Activated T-cell treated with anti-CD3 and anti-CD28 coated beads, Interleukin-2, amount 50 U/mL, for 4 hours (primary cell): ENCODE measurements around the gene MYO3B. TPM values are rescaled to one million over a fixed set of nuclear protein-coding genes. Genes with fewer than 3 reads are reported as not detected.
"Not testable (repeated sequence)": the region's sequence is repeated elsewhere in the genome, so short reads cannot be mapped to it uniquely, and the experiment has no call there.

Experiments used
- ATAC-seq, 2 donors: fragments of 200-7000 bp; cut with Tn5 transposase; one replicate each; pipeline ENCODE4 v1.10.0; 2021
- DNase-seq: peaks from one replicate; pipeline ENCODE4 v3.0.0-alpha.2; 2020
- H3K27me3 Mint-ChIP-seq: one replicate; pipeline ENCODE4 v1.8.0; 2021; ENCODE audit warnings: low read depth, mixed read lengths
- H3K36me3 Mint-ChIP-seq: one replicate; pipeline ENCODE4 v1.8.0; 2022; ENCODE audit warnings: mixed read lengths; ENCODE audit not compliant: insufficient read depth
- H3K4me1 Mint-ChIP-seq: one replicate; pipeline ENCODE4 v1.8.0; 2021; ENCODE audit warnings: low read depth, mixed read lengths
- H3K4me3 Mint-ChIP-seq: one replicate; pipeline ENCODE4 v1.8.0; 2021; ENCODE audit warnings: mild to moderate bottlenecking, moderate library complexity, mixed read lengths
- H3K9me3 Mint-ChIP-seq: one replicate; pipeline ENCODE4 v1.8.0; 2021; ENCODE audit warnings: mixed read lengths
- total RNA-seq, 3 donors: library from RNA; stranded (reverse); gene quantifications; one replicate each; pipeline ENCODE4 v1.2.1, GENCODE V29; 2021

MYO3B gene
- total RNA-seq, 3 donors from 2014 or later, result 0.08 TPM

- ATAC-seq (no peak), DNase-seq (no peak)
- H3K4me1 Mint-ChIP-seq, result no peaks in the 10 kb centered on the region
- H3K9me3 Mint-ChIP-seq, result no peaks in the 10 kb centered on the region
- H3K4me3 Mint-ChIP-seq, result no peak overlapping the region
- peaks cover 1% of the 10 kb centered on the region for H3K27me3 Mint-ChIP-seq
- H3K36me3 Mint-ChIP-seq, result no peaks in the 10 kb centered on the region
Measured at GRCh38 chr2:170464268-170464667, 286.3 kb downstream of the MYO3B start.

- Mint-ChIP-seq H3K9me3 (no peaks in the 10 kb centered on the region), H3K27me3 (peaks cover 1% of the 10 kb centered on the region), H3K36me3 (no peaks in the 10 kb centered on the region), H3K4me3 (no peak overlapping the region), H3K4me1 (no peaks in the 10 kb centered on the region)
- DNase-seq (no peak), ATAC-seq (no peak)
Measured at GRCh38 chr2:170465241-170465640, 287.3 kb downstream of the MYO3B start.

- no peaks in the 10 kb centered on the region for H3K4me1 Mint-ChIP-seq
- no peak overlapping the region for H3K4me3 Mint-ChIP-seq
- no peak for DNase-seq
- H3K27me3 Mint-ChIP-seq, result no peaks in the 10 kb centered on the region
- ATAC-seq, result no peak
- no peaks in the 10 kb centered on the region for H3K36me3 Mint-ChIP-seq
- H3K9me3 Mint-ChIP-seq, result no peaks in the 10 kb centered on the region
Measured at GRCh38 chr2:170466632-170467031, 288.7 kb downstream of the MYO3B start.

GRCh38 chr2:170467568-170468422, 289.8 kb downstream of the MYO3B start:
- no peak for ATAC-seq
- no peaks in the 10 kb centered on the region for H3K36me3 Mint-ChIP-seq
- peaks cover 2% of the 10 kb centered on the region for H3K27me3 Mint-ChIP-seq

GRCh38 chr2:170468557-170468956, 290.6 kb downstream of the MYO3B start:
- ATAC-seq (no peak), DNase-seq (no peak)
- peaks cover 2% of the 10 kb centered on the region for H3K27me3 Mint-ChIP-seq
- H3K4me3 Mint-ChIP-seq, result no peak overlapping the region
- no peaks in the 10 kb centered on the region for H3K4me1 Mint-ChIP-seq
- no peaks in the 10 kb centered on the region for H3K36me3 Mint-ChIP-seq
- peaks cover 3% of the 10 kb centered on the region for H3K9me3 Mint-ChIP-seq

More at GRCh38 chr2:170467568-170468422, 289.8 kb downstream of the MYO3B start:
- H3K4me1 Mint-ChIP-seq, result no peaks in the 10 kb centered on the region
- no peak for DNase-seq
- H3K4me3 Mint-ChIP-seq, result no peak overlapping the region
- H3K9me3 Mint-ChIP-seq, result peaks cover 3% of the 10 kb centered on the region

GRCh38 chr2:170472498-170472897, 294.6 kb downstream of the MYO3B start:
- not testable (repeated sequence) for H3K27me3 Mint-ChIP-seq, DNase-seq, H3K36me3 Mint-ChIP-seq, ATAC-seq, H3K9me3 Mint-ChIP-seq, H3K4me1 Mint-ChIP-seq, H3K4me3 Mint-ChIP-seq

GRCh38 chr2:170475878-170476277, 297.9 kb downstream of the MYO3B start:
- no peaks in the 10 kb centered on the region for H3K4me1 Mint-ChIP-seq
- no peak for ATAC-seq

GRCh38 chr2:170477630-170478029, 299.7 kb downstream of the MYO3B start:
- DNase-seq (no peak), ATAC-seq (no peak)
- Mint-ChIP-seq H3K36me3 (no peaks in the 10 kb centered on the region), H3K9me3 (no peaks in the 10 kb centered on the region), H3K4me3 (no peak overlapping the region), H3K27me3 (peaks cover 2% of the 10 kb centered on the region), H3K4me1 (no peaks in the 10 kb centered on the region)

More at GRCh38 chr2:170475878-170476277, 297.9 kb downstream of the MYO3B start:
- H3K36me3 Mint-ChIP-seq, result no peaks in the 10 kb centered on the region
- no peak for DNase-seq
- H3K27me3 Mint-ChIP-seq, result peaks cover 4% of the 10 kb centered on the region
- H3K4me3 Mint-ChIP-seq, result no peak overlapping the region
- peaks cover 3% of the 10 kb centered on the region for H3K9me3 Mint-ChIP-seq

GRCh38 chr2:170481201-170481600, 303.3 kb downstream of the MYO3B start:
- H3K9me3 Mint-ChIP-seq, result no peaks in the 10 kb centered on the region
- DNase-seq (no peak), ATAC-seq (no peak)
- peaks cover 2% of the 10 kb centered on the region for H3K27me3 Mint-ChIP-seq
- H3K36me3 Mint-ChIP-seq, result no peaks in the 10 kb centered on the region
- no peak overlapping the region for H3K4me3 Mint-ChIP-seq
- H3K4me1 Mint-ChIP-seq, result no peaks in the 10 kb centered on the region

- DNase-seq, result no peak
- H3K9me3 Mint-ChIP-seq, result no peaks in the 10 kb centered on the region
- no peaks in the 10 kb centered on the region for H3K36me3 Mint-ChIP-seq
- no peak for ATAC-seq
- H3K27me3 Mint-ChIP-seq, result no peaks in the 10 kb centered on the region
- no peaks in the 10 kb centered on the region for H3K4me1 Mint-ChIP-seq
- H3K4me3 Mint-ChIP-seq, result no peak overlapping the region
Measured at GRCh38 chr2:170484552-170484951, 306.6 kb downstream of the MYO3B start.

GRCh38 chr2:170485254-170486026, 307.5 kb downstream of the MYO3B start:
- Mint-ChIP-seq H3K4me1 (no peaks in the 10 kb centered on the region), H3K4me3 (no peak overlapping the region), H3K27me3 (no peaks in the 10 kb centered on the region), H3K36me3 (no peaks in the 10 kb centered on the region), H3K9me3 (no peaks in the 10 kb centered on the region)
- DNase-seq (no peak), ATAC-seq (no peak)

GRCh38 chr2:170486730-170487129, 308.8 kb downstream of the MYO3B start:
- Mint-ChIP-seq H3K27me3 (peaks cover 2% of the 10 kb centered on the region), H3K4me1 (no peaks in the 10 kb centered on the region), H3K9me3 (no peaks in the 10 kb centered on the region), H3K36me3 (no peaks in the 10 kb centered on the region), H3K4me3 (no peak overlapping the region)
- no peak for DNase-seq
- ATAC-seq, result no peak

GRCh38 chr2:170488807-170489206, 310.9 kb downstream of the MYO3B start:
- no peaks in the 10 kb centered on the region for H3K4me1 Mint-ChIP-seq
- no peaks in the 10 kb centered on the region for H3K9me3 Mint-ChIP-seq
- H3K4me3 Mint-ChIP-seq, result no peak overlapping the region
- peaks cover 6% of the 10 kb centered on the region for H3K27me3 Mint-ChIP-seq
- no peaks in the 10 kb centered on the region for H3K36me3 Mint-ChIP-seq
- DNase-seq (no peak), ATAC-seq (no peak)

GRCh38 chr2:170492010-170492409, 314.1 kb downstream of the MYO3B start:
- no peaks in the 10 kb centered on the region for H3K9me3 Mint-ChIP-seq
- no peaks in the 10 kb centered on the region for H3K4me1 Mint-ChIP-seq
- ATAC-seq (no peak), DNase-seq (no peak)
- H3K4me3 Mint-ChIP-seq, result no peak overlapping the region
- H3K27me3 Mint-ChIP-seq, result peaks cover 19% of the 10 kb centered on the region
- H3K36me3 Mint-ChIP-seq, result no peaks in the 10 kb centered on the region
